HG03575 (cell line): Measurements from ENCODE around the gene STK31.
"Not testable (repeated sequence)": the region's sequence is repeated elsewhere in the genome, so short reads cannot be mapped to it uniquely, and the experiment has no call there.

ENCODE experiments used
- ATAC-seq: cut with Tn5 transposase; IDR thresholded peaks from one replicate; pipeline ENCODE4 v1.9.1; 2021; ENCODE audit not compliant: unreplicated experiment, insufficient number of reproducible peaks, low FRiP score; ENCODE audit errors: extremely low read depth

The STK31 gene

GRCh38 chr7:23783115-23783514, 73.1 kb downstream of the STK31 start:
- ATAC-seq = no peak

GRCh38 chr7:23787272-23787671, 77.3 kb downstream of the STK31 start:
- no peak for ATAC-seq

GRCh38 chr7:23788843-23789242, 78.8 kb downstream of the STK31 start:
- ATAC-seq = no peak

GRCh38 chr7:23791721-23792120, 81.7 kb downstream of the STK31 start:
- no peak for ATAC-seq

GRCh38 chr7:23802720-23803397, 92.8 kb downstream of the STK31 start:
- no peak for ATAC-seq

GRCh38 chr7:23804707-23805106, 94.7 kb downstream of the STK31 start:
- ATAC-seq = no peak

- ATAC-seq = no peak
Measured at GRCh38 chr7:23808421-23808820, 98.4 kb downstream of the STK31 start.

GRCh38 chr7:23810099-23810498, 100.1 kb downstream of the STK31 start:
- no peak for ATAC-seq

- ATAC-seq = no peak
Measured at GRCh38 chr7:23811540-23811939, 101.5 kb downstream of the STK31 start.

- not testable (repeated sequence) for ATAC-seq
Measured at GRCh38 chr7:23828125-23828524, 118.1 kb downstream of the STK31 start.

- ATAC-seq = not testable (repeated sequence)
Measured at GRCh38 chr7:23832733-23833132, 122.7 kb downstream of the STK31 start.

- ATAC-seq = no peak
Measured at GRCh38 chr7:23833405-23833804, 123.4 kb downstream of the STK31 start.

GRCh38 chr7:23844837-23845236, 134.8 kb downstream of the STK31 start:
- ATAC-seq = not testable (repeated sequence)

- no peak for ATAC-seq
Measured at GRCh38 chr7:23852135-23852534, 142.1 kb downstream of the STK31 start.

GRCh38 chr7:23852988-23853387, 143.0 kb downstream of the STK31 start:
- ATAC-seq = no peak

GRCh38 chr7:23863209-23863787, 153.3 kb downstream of the STK31 start:
- ATAC-seq = no peak

GRCh38 chr7:23864973-23865372, 155.0 kb downstream of the STK31 start:
- no peak for ATAC-seq

GRCh38 chr7:23873306-23873705, 163.3 kb downstream of the STK31 start:
- ATAC-seq = no peak

GRCh38 chr7:23876526-23876925, 166.5 kb downstream of the STK31 start:
- not testable (repeated sequence) for ATAC-seq
